AG20443 (cell line): Measurements from ENCODE around the gene PPP5C.
"Not testable (repeated sequence)": the region's sequence is repeated elsewhere in the genome, so short reads cannot be mapped to it uniquely, and the experiment has no call there.

Experiments used
- DNase-seq: peaks from one replicate; pipeline ENCODE4 v3.0.0; 2012; ENCODE audit warnings: low spot score, mixed read lengths

The PPP5C gene

DNA sequence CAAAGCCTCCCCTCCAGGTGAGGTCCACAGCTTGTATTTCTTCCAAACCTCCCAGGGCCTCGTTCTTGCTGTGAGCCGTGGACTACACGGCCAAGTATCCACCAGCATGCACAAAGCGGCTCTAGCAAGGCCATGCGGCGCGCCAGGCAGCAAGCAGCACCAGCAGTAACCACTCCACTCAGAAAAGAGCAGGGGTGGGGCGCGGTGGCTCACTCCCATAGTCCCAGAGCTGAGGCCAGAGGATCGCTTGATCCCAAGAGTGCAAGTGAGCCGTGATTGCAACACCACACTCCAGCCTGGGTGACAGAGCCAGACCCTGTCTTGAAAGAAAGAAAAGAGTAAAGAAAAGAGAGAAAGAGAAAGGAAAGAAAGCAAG, 61.8 kb downstream of the PPP5C start:
- no peak for DNase-seq

DNA sequence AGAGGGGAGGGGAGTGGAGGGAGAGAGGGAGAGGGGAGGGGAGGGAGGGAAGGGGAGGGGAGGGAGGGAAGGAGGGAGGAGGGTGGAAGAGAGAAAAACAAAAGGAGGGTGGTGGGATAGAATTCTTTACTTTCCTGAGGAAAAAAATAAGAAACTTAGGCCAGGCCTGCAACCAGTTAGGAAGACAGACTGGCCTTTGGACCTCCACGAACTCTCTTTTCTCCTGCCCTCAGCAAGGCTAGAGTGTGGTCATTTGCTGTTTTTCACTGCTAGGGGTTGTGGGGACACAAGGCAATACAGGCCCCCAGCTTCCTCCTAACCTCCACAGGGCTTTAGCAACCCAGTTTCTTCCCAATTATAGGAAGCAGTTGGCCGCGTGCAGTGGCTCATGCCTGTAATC, 62.3 kb downstream of the PPP5C start:
- DNase-seq, result no peak

DNA sequence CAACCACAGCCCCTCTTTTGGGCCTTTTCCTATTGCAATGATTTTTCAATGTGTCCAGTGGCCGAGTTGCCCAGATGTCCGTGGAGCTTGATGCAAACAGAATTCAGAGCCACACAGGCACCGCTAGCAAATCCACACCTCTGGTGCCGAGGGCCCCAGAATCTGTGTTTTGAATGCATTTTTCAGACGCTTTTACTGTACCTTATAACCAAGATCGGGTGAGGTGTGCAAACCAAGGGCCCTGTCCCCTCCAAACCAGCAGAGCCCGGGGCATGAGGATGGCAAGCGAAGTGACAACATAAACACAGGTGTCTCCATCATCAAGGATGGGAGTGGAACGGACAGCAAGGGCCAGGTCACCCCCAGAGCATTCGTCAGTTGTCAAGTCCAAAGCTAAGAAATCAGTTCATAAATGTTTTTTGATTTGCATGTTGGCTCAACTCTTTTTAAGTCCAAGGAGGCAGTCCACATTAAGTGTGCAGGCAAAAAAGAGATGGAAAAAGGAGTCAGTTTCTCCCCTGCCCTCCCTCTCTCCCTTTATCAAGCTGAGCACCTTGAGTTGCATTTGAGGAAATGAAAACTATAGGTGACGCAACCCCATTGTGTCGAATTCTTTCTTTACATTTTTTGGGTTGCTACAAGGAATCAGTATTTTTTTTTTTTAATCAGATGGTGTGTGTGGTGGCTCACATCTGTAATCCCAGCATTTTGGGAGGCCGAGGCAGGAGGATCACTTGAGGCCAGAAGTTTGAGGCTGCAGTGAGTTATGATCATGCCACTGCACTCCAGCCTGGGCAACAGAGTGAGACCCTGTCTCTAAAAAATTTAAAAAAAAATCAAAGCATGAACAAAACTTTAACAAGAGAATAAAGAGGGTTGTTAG, 63.6 kb downstream of the PPP5C start:
- DNase-seq, result no peak

DNA sequence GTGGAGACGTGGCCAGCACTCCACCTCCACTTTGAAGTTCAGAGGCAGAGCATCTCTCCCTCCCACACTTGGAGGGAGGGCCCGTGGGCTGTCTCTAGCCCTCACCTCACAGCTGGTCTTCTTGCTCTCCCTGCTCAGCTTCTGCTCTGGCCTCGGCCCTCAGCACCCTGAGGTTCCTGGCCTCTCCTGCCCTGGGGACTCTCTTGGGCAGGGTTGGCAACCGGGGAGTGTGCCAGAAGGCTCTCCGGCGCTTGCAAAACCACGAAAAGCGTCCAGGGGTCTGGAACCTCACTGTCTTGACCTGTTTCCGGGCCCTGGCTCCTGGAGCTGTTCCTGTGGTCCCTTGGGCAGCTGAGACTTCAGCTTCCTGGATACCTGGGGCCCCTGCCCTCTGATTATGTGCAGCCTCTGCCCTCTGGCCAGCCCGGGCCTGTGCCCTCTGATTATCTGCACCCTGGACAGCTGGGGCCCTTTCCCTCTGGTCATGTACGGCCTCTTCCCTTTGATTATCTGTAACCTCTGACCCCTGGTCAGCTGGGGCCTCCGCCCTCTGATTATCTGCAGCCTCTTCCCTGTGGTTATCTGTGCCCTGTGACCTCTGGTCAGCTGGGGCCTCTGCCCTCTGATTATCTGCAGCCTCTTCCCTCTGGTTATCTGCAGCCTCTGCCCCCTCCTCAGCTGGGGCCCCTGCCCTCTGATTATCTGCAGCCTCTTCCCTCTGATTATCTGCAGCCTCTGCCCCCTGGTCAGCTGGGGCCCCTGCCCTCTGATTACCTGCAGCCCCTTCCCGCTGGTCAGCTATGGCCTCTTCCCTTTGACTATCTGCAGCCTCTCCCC, 64.4 kb downstream of the PPP5C start:
- DNase-seq, result no peak

DNA sequence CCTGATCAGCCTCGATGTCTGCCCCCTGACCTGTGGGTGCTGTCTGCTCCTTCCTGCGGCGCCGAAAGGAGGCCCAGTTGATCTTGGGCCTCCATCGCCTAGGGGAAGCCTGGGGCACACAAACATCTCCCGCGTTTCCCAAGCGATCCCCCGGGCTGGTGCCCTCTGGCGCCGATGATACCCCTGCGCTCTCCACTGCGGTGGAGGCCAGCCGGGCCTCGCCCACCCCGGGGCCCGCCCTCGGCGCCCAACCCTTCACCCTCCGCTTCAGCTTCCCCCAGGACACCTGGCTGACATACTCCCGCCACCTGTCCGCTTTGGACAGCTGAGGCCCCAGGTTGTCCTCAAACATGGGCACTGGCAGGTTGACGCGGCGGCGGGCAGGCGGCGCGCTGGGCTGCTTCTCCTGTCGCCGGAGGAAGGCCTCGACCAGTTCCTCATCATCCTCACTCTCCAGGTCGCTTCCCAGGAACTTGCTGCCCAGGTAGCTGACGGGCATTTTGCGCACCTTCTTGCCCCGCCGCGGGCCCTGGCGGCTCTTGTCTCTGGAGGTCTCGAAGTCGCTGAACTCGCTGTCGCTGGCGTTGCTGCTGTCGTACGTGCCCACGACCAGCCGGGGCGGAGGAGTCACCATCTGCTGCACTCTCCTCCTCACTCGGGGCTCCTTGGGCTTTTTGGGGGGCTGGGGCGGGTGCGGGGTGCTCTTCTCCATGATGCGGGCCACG, 65.2 kb downstream of the PPP5C start:
- no peak for DNase-seq

DNA sequence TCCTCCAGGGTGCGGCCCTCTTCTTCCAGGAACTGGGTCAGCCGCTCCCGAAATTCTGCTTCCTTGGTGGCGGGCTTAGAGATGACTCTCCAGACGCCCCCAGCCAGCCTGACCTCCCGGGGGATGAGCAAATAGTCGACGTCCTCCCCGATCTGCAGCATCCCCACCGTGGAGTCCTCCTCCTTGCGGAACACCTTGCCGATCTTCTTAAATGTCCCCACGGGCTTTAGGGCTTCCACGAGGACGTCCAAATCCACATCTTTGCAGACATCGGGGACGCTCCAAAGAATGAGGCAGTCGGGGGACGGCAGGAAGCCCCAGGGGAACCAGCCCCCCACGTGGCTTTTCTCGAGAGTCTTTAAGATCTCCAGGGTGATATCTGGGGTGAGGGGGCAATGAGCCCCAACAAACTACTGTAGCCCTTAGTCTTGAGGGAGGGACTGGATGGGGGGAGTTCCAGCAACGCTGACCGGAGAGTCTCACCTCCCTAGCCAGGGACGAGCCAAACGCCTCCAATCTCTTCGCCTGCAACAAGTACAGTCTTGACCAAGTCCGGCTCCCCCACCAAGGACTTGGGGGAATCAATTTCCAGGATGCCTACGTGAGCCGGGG, 65.9 kb downstream of the PPP5C start:
- DNase-seq, result no peak

DNA sequence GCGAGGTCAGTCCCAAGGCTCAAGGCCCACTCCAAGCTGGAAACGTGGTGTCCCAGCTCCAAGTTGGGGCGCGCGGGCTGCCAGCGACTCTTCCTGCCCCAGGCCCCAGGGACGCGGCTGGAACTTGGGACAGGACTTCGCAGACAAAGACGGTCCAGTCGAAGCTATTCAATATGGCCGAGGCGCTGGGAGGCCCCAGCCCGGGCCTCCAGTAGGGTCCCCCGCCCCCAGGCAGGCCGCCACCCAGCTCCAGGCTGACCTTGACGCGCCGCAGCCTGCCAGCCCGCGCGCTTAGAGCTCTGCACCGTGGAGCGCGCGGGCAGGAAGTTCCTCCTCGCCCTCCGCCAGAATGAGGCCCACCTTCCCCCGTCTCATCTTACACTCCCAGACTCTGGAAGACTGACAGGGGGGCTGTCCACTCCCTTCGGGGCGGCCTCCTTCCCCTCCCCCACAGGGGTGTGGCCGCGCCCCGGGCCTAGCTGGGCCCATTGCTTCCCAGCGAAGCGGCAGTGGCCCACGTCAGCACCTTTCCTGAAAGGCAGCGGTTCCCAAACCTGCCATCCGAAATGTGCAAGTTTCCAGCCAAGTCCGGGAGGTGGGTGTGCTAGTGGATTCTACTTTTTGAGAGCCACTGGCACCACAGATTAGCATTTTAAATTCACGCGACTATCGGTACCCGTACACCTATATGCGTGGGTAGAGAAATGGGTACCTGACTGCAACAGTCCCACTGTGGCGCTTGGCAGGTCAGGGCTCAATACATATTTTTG, 66.6 kb downstream of the PPP5C start, which contains the start of gene CCDC8:
CCDC8 (minus strand) TSS at position 303 of the 770 bp plus-strand sequence. CDS start 754 bp downstream, outside the sequence.
- peak; percentile 46 for DNase-seq

DNA sequence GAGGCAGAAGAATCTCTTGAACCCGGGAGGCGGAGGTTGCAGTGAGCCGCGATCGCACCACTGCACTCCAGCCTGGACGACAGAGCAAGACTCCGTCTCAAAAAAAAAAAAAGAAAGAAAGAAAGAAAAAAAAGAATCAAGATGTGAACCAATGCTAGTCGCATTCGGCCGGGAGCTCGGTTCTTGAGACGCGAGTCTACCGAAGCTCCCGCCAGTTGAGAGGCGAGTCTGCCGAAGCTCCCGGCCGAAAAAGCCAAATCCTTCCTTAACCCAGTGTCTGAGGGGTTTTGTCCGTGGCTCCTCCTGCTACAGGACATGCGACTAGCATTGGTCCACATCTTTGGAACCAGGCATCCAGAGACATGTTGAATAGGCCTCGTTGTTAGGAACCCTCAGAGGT, 68.0 kb downstream of the PPP5C start:
- not testable (repeated sequence) for DNase-seq

DNA sequence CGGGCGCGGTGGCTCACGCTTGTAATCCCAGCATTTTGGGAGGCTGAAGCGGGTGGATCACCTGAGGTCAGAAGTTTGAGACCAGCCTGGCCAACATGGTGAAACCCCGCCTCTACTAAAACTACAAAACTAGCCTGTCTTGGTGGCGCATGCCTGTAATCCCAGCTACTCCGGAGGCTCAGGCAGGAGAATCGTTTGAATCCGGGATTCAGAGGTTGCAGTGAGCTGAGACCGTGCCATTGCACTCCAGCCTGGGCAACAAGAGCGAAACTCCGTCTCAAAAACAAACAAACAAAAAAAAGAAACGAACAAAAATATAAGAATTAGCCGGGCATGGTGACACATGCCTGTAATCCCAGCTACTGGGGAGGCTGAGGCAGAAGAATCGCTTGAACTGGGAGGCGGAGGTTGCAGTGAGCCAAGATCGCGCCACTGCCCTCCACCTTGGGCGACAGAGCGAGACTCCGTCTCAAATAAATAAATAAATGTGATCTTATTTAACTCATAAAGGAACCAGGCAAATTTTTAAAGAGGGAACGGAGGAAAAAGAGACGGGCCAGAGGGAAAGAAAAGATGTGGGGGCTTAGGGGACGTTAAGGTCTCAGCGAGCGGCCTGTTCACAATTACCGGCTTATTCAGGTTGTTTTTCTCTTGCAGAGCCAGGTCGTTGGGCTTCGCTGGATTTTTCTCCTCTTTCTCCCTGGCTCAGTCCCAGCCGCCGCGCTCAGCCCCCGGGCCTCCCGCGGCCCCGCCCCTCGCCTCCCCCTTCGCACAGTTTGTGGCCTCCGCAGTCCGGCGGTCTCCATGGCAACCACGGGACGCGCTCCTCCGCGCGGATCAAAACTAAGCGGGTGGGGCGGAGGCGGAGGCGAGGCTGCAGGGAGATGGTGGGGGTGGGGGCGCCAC, 69.2 kb downstream of the PPP5C start:
- peak; percentile 91 for DNase-seq

DNA sequence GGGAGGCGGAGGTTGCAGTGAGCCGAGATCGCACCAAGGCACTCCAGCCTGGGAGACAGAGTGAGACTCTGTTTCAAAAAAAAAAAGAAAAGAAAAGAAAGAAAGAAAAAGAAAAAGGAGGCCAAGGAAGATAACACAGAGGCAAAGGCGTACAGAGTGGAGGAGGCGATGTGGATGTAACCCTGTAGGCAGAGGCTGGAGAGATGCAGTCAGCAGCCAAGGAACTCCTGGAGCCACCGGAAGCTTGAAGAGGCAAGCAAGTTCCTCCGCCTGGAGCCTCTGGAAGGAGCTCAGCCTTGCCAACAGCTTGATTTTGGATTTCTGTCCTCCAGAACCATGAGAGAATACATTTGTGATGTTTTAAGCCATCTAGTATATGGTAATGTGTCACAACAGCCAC, 73.2 kb downstream of the PPP5C start:
- DNase-seq, result no peak

DNA sequence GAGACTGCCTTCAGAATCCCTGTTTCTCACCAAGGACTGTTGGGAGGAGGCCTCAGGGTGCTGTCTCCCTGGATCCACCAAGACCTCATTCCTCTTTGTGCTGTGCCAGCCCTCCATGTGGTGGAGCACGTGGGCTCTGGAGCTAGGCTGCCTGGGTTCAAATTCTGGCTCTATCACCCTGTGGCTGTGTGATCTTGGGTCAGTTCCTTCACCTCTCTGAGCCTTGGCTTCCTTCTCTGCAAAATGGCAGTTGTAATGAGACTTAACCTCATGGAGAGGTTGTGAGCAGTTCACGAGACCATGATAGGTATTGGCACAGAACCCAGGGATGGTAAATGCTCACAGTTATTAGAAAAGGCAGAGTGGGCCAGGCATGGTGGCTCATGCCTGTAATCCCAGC, 75.5 kb downstream of the PPP5C start:
- no peak for DNase-seq

DNA sequence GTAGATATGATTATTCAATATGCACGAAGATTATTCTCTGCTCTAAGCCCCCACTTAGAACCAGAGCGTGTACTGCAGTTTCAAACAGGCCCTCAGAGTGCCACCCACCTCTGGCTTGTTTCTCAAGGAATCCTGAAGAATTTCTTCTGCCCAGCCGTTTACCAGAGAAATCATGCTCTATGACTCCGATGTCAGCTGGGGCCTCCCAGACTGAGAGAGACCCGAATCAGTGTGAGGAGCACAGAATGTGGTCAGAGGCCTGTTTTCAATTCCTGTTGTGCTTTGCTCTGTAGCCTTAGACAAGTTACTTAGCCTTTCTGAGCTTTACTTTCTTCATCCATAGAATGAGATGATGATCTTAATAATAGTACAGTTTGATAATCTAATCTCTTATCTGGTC, 76.3 kb downstream of the PPP5C start:
- no peak for DNase-seq

DNA sequence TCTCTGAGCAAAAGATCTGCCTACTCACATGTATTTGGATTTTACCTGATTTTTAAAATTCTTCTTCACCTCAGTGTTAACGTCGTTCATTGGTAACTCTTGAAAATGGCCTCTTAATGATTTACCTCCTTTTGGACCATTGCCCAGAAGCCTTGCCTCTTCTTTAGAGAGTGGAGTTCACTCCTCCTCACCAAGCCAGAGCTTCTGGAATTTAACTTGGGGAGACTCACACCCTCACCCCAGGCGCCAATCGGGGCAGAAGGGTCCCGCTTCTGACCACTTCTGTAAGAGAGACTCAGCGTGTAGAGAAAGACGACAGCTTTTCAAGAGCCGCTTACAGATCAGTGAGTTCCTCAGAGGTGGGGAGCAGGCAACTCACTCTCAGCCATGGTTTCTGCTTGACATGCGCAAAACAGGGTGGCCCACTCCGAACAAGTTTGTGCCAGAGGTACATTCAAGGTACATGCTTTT, 79.2 kb downstream of the PPP5C start:
- DNase-seq, result no peak

DNA sequence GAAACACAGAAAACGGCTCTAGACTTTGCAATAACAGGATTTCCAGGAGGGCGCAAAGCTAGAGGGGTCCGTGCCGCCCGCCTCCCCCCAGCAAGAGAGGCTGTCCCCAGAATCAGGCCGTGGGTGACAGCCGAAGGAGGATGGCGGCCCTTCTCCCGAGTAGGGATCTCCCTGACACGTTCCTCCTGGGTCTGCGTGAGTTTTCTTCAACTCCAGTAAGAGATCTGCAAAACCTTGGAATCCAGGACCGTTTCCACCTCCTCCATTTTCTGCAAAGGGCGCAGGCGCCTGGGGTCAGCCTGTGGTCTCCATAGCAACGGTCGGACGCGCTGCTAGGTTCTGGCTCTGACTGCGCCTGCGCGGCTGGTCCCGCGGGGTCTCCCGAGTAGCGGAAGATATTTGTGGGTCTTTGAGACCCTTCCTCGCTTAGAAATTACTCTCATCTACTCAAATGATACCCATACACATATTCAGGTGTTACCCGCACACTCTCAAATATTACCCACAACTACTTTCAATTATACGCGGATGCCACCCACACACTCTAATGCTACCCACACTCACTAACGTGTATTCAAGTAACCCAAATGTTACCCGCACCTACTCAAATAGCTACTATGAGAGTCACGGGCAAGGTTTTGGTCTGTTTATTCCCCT, 79.7 kb downstream of the PPP5C start:
- peak; percentile 83 for DNase-seq

DNA sequence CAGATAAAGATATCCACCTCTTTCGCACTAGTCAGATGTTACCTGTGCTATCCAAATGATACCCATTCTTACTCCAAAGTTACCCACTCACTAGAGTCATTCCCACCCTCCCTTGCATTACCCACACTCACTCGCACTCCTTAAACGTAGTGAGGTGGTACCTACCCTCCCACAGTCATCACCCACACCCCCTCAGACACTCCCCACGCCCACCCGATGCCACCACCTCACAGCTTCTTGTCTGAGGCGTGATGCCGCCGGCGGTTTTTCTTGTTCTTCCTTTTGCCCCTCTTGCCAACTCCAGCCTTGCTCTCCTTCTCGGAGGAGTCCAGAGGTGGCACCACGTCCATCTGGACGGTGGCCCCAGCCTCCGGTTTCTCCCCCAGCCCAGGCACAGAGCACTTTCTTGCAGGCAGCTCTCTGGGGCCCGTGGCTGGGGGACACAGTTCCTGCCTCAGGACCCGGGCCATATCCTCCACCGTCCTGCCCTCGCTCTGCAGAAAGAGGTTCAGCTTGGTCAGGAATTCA, 80.7 kb downstream of the PPP5C start:
- DNase-seq, result no peak

DNA sequence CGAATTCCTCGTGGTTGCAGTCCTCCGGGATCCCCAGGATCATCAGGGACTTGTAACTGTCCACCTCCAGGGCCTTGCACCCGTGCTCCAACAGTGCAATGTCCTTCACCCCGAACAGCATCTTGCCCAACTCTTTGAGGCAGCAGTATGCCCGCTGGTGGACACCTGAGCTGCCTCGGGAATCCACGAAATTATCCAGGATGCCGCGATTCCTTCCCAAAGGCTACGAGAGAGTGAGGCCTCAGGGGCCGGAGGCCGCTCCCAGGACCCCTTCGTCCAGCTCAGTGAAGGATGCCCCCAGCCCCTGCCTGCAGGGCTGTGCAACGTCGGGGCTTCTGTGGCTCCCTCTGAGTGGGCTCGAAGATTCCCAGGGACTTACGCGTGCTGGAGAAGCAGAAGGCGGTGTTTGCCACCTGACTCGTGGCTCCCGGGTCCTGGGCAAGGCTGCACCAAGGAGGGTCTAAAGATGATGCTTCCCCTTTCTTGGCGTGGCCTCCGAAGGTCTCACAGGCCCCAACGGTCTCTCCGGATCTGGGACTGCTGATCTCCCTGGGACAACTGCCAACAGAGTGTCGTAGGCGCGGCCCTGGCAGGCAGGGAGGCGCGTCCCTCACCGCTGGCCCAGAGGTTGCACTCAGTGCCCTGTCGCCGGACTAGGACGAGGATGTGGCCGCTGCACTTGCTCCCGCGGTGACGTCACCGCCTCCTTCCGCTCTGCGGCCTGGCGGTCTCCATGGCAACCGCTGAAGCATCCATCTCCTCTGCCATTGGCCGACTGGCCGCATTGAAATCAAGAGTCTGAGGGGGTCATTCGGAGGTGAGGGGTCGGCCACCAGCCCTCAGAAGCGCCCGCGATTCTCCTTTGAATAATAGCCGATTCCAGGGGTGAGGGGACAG, 81.6 kb downstream of the PPP5C start, which contains the start of gene PNMA8C:
PNMA8C (minus strand) TSS at position 698 of the 897 bp plus-strand sequence; CDS start at position 121, 577 bp downstream.
- peak; percentile 76 for DNase-seq

DNA sequence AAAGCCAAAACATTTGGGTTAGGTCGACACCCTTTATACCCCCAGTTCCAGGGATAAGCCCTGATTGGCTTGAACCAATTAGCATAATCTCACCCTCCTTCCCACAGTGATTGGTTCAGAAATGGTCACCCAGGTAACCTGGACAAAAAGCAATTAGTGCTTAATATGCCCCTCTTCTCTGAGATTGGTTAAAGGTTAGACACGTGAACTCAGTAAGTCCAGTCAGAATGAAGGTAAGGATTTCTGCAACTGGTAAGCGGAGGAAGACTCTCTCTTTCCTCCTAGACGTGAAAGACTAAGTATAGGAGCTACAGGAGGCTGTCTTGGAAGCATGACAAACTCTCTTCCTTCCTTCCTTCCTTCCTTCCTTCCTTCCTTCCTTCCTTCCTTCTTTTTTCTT, 83.1 kb downstream of the PPP5C start:
- no peak for DNase-seq

DNA sequence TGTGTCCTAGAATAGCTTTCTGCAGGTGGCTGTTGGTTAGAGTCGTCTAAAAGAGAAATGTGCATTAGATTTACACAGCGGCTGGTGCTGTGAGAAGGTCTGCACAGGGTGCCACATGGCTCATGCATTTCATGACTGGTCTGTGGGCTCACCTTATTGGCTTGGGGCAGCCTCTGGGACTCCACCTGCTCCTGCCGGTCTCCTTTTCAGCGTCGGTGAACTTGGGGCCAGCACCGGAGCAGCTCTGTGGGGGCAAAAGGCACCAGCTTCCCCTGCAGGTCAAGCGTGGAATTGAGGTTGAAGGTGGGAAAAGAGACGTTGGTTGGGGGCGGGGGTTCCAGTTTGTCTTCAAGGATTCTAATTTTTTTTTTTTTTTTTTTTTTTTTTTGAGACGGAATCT, 84.9 kb downstream of the PPP5C start:
- no peak for DNase-seq
